ENCODE measurements around the gene PRIM1. TPM values are rescaled to one million over a fixed set of nuclear protein-coding genes. Genes with fewer than 3 reads are reported as not detected.
"Not testable (repeated sequence)": the region's sequence is repeated elsewhere in the genome, so short reads cannot be mapped to it uniquely, and the experiment has no call there.

Gene PRIM1
- 10 to 100 TPM; 16.1 to 22.6 (median 19.9) TPM for polyA plus RNA-seq (ENCODE audit: insufficient read length in 3 of 3)
- long read RNA-seq, donor 1, partial matches to known transcripts: 0 of 3 reads
- long read RNA-seq, donor 1, other reads (novel, unspliced or antisense): 0 of 3 reads
- long read RNA-seq, donor 2, transcript PRIM1-201 (13 exons, 1,393 nt): major isoform, 7 of 7 reads
- long read RNA-seq, donor 2, partial matches to known transcripts: 0 of 7 reads
- long read RNA-seq, donor 2, other reads (novel, unspliced or antisense): 0 of 7 reads
- long read RNA-seq, donor 3, partial matches to known transcripts: 0 of 3 reads
- long read RNA-seq, donor 3, other reads (novel, unspliced or antisense): 0 of 3 reads
- long read RNA-seq, donor 4, transcript PRIM1-201 (13 exons, 1,393 nt): major isoform, 5 of 5 reads
- long read RNA-seq, donor 4, partial matches to known transcripts: 0 of 5 reads
- long read RNA-seq, donor 4, other reads (novel, unspliced or antisense): 0 of 5 reads
- long read RNA-seq, donor 5, partial matches to known transcripts: 0 of 2 reads
- long read RNA-seq, donor 5, other reads (novel, unspliced or antisense): 0 of 2 reads
- long read RNA-seq, donor 6, partial matches to known transcripts: 0 of 1 reads
- long read RNA-seq, donor 6, other reads (novel, unspliced or antisense): 0 of 1 reads
- long read RNA-seq, donor 7, partial matches to known transcripts: 5 of 7 reads
- long read RNA-seq, donor 7, other reads (novel, unspliced or antisense): 0 of 7 reads
- long read RNA-seq, donor 8, partial matches to known transcripts: 0 of 4 reads
- long read RNA-seq, donor 8, other reads (novel, unspliced or antisense): 0 of 4 reads
- long read RNA-seq, donor 9, transcript PRIM1-201 (13 exons, 1,393 nt): major isoform, 5 of 5 reads
- long read RNA-seq, donor 9, partial matches to known transcripts: 0 of 5 reads
- long read RNA-seq, donor 9, other reads (novel, unspliced or antisense): 0 of 5 reads
- long read RNA-seq, donor 10, partial matches to known transcripts: 0 of 1 reads
- long read RNA-seq, donor 10, other reads (novel, unspliced or antisense): 0 of 1 reads
- long read RNA-seq, donor 11, transcript PRIM1-201 (13 exons, 1,393 nt): major isoform, 6 of 6 reads
- long read RNA-seq, donor 11, partial matches to known transcripts: 0 of 6 reads
- long read RNA-seq, donor 11, other reads (novel, unspliced or antisense): 0 of 6 reads
- long read RNA-seq, donor 12, transcript PRIM1-201 (13 exons, 1,393 nt): major isoform, 5 of 5 reads
- long read RNA-seq, donor 12, partial matches to known transcripts: 0 of 5 reads
- long read RNA-seq, donor 12, other reads (novel, unspliced or antisense): 0 of 5 reads
- long read RNA-seq, donor 13, partial matches to known transcripts: 0 of 2 reads
- long read RNA-seq, donor 13, other reads (novel, unspliced or antisense): 0 of 2 reads
- long read RNA-seq, donor 14: 0 reads
- long read RNA-seq, donor 15, partial matches to known transcripts: 0 of 4 reads
- long read RNA-seq, donor 15, other reads (novel, unspliced or antisense): 0 of 4 reads
- long read RNA-seq, donor 16, transcript PRIM1-201 (13 exons, 1,393 nt): major isoform, 5 of 5 reads
- long read RNA-seq, donor 16, partial matches to known transcripts: 0 of 5 reads
- long read RNA-seq, donor 16, other reads (novel, unspliced or antisense): 0 of 5 reads

DNA sequence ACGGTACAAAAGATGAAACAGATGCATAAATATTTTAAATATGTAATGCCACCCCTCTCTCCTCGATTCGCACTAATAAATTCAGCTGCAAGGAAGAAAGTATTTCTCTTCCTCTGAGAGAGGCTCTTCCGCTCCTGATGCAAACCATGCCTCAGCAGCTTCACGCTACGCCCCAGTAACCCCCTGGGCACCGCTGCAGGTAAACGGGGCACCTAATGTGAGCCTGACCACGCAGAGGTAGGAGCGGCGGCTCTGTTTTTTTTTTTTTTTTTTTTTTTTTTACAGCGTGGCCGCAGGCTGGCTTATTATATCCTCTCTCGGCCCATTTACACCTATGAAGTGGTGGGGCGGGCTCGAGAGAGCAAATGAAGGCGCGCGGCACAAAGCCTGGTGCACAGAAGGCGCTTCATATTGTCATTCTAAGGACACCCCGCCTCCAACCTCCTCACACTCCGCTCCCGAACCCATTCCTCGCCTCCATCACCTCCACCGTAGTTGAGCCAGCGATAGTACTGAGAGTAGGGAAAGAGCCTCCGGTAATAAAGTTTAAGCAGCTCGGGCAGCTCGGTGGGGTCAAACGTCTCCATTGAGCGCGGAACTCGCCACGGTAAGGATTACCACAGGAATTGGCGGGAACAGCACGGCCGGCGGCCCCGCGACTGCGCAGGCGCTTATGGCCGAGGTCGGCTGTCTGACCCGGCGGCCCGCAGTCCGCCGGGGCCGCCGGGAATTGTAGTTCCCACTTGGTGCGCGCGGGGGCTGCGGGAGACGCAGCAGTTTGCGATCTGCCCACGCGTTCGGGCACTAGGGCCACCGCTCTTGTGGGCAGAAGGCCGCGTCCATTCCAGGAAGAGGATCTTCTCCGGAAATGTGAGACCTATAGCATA is at the start of gene PRIM1:
PRIM1 (minus strand) TSS at position 612 of the 887 bp plus-strand sequence; CDS start at position 587, 25 bp downstream.
- DNase-seq: peak; percentile 77

DNA sequence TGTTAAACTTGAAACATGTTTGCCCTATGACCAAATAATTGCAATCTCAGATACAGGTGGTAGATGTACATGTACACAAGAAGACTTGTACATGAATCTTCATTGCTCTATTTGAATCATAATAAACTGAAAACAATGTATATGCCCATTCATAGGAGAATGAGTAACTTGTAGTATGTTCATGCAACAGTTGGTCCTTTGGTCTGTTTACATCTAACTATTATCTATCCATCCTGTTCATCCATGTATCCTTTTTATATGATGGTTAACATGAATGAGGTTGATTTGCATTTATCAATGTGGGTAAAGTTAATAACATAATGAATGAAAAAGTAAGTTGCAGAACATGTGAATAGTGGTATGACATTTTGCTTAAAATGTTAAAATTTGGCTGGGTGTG is 48.1 kb upstream of the PRIM1 start:
- DNase-seq: no peak

DNA sequence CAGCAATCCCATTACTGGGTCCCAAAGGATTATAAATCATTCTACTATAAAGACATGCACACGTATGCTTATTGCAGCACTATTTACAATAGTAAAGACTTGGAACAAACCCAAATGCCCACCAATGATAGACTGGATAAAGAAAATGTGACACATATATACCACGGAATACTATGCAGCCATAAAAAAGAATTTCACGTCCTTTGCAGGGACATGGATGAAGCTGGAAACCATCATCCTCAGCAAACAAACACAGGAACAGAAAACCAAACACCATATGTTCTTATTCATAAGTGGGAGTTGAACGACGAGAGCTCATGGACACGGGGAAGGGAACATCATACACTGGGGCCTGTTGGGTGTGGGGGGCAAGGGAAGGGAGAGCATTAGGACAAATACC is 47.2 kb upstream of the PRIM1 start:
- not testable (repeated sequence) for DNase-seq

DNA sequence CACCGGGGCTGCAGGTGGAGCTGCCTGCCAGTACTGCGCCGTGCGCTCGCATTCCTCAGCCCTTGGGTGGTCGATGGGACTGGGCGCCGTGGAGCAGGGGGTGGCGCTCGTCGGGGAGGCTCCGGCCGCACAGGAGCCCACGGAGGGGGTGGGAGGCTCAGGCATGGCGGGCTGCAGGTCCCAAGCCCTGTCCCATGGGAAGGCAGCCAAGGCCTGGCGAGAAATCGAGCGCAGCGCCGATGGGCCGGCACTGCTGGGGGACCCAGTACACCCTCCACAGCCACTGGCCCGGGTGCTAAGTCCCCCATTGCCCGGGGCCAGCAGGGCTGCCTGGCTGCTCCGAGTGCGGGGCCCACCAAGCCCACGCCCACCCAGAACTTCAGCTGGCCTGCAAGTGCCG is 43.7 kb upstream of the PRIM1 start:
- DNase-seq: not testable (repeated sequence)

DNA sequence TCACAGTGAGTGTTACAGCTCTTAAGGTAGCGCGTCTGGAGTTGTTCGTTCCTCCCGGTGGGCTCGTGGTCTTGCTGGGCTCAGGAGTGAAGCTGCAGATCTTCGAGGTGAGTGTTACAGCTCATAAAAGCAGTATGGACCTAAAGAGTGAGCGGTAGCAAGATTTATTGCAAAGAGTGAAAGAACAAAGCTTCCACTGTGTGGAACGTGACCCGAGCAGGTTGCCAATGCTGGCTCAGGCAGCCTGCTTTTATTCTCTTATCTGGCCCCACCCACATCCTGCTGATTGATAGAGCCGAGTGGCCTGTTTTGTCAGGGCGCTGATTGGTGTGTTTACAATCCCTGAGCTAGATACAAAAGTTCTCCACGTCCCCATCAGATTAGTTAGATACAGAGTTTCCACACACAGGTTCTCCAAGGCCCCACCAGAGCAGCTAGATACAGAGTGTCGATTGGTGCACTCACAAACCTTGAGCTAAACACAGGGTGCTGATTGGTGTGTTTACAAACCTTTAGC is 43.0 kb upstream of the PRIM1 start:
- DNase-seq: not testable (repeated sequence)

DNA sequence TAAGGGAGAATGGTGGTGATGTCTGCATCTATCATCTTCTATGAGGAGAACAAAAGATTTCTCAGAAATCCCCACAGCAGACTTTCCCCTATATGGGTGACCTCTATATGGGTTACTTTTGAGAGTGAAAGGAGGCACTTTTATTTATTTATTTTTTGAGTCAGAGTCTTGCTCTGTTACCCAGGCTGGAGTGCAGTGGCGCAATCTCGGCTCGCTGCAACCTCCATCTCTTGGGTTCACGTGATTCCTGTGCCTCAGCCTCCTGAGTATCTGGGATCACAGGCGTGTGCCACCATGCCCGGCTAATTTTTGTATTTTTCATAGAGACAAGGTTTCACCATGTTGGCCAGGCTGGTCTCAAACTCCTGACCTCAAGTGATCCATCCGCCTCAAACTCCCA is 41.0 kb upstream of the PRIM1 start:
- not testable (repeated sequence) for DNase-seq

DNA sequence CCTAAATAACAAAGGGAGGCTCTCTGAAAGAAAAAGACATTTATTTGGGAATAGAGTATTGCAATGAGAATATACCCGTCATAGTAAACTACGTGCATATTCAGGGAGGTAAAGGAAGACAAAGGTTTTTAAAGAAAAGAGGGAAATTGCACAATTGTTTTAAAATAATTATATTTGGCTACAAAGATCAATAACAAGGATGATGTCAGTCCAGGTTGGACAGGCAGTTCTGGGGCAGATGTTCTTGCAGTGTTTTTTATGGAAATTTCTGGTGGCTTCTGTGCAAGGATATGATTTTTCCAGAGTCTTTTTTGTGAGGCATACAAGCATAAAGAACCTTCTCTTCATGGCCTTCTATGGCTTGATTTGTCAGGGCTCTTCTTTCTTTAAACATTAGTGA is 40.6 kb upstream of the PRIM1 start:
- no peak for DNase-seq

DNA sequence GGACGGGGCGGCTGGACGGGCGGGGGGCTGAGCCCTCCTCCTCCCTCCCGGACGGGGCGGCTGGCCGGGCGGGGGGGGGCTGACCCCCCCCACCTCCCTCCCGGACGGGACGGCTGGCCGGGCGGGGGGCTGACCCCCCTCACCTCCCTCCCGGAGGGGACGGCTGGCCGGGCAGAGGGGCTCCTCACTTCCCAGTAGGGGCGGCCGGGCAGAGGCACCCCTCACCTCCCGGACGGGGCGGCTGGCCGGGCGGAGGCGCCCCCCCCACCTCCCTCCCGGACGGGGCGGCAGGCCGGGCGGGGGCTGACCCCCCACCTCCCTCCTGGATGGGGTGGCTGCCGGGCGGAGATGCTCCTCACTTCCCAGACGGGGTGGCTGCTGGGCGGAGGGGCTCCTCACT is 37.3 kb upstream of the PRIM1 start:
- DNase-seq: not testable (repeated sequence)

DNA sequence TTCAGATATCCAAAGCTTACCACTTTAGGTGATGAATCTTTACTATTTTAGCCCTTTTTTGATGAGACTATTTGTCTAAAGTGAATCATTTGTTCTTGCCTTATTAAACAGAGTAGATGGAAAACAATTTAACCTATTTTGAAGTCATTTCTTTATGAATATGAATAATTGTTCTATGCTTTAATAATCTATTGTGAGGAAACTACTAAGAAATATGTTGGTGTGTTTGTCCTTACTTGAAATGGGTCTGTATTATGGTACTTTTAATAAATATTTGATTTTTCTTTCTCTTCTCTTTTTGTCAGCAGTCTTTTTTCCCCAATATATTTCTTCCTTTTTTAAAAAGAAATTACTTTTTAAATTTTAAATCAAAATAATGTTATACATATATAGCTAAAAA is 35.4 kb upstream of the PRIM1 start:
- DNase-seq: no peak

DNA sequence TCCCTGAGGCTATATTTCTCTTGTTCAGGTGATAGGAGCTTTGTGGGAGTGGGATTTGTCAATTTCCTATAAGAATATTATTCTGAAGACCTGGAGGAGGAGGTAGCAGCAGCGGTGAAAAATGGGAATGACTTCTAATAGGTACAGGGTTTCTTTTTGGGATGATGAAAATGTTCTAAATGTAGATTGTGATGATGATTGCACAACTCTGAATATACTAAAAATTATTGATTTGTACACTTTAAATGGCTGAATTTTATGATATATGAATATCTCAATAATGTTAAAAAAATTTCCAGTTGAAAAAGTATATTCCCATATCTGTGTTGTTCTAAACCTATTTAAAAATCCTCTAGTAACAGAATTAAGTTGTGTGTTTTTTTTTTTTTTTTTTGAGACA is 33.8 kb upstream of the PRIM1 start:
- DNase-seq: no peak

DNA sequence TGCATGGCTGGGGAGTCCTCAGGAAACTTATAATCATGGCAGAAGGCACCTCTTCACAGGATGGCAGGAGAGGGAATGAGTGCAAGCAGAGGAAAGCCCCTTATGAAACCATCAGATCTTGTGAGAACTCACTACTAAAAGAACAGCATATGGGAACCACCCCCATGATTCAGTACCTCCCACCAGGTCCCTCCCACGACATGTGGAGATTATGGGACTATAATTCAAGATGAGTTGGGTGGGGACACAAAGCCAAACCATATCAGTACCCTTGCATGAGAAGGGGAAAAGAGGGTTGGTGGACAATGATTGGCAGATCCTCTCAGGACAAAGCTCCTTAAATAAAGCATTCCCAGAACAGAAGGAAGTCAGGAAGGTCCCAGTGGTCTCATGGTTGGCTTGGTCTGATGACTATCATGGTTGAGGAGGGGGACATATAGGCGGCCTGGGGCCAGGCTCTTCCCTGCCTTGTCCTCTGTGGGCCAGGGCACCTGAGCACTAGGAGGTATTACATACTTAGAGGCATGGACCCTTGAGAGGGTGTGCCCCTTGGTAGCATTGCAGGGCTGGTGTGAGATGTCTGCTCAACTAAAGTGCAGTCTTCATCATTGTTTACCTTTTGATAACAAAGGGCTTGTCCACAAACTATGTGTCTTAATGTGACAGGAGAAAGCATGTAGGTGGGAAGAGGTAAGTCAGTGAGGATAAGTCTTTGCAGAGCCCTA is 33.2 kb upstream of the PRIM1 start:
- no peak for DNase-seq

DNA sequence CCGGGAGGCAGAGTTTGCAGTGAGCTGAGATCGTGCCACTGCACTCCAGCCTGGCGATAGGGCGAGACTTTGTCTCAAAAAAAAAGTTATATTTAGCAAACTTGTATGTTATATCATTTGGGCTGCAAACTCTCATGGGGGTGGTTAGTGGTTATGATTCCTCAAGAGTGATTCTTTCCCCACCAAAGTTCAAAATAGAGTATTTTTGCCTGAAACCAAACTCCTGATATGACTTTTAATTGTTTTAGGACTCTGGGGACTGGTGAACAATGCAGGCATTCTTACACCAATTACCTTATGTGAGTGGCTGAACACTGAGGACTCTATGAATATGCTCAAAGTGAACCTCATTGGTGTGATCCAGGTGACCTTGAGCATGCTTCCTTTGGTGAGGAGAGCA is 29.6 kb upstream of the PRIM1 start:
- DNase-seq: no peak

DNA sequence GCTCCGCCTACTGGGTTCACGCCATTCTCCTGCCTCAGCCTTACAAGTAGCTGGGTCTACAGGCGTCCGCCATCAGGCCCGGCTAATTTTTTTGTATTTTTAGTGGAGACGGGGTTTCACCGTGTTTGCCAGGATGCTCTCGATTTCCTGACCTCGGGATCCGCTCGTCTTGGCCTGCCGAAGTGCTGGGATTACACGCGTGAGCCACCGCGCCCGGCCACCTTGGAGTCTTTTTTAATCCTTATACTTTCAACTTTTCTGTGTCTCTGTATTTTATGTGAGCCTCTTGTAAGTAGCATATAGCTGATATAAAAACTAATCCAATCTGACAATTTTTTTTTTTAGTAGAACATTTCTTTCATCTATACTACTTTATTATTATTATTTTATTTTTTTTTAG is 26.6 kb upstream of the PRIM1 start:
- no peak for DNase-seq

DNA sequence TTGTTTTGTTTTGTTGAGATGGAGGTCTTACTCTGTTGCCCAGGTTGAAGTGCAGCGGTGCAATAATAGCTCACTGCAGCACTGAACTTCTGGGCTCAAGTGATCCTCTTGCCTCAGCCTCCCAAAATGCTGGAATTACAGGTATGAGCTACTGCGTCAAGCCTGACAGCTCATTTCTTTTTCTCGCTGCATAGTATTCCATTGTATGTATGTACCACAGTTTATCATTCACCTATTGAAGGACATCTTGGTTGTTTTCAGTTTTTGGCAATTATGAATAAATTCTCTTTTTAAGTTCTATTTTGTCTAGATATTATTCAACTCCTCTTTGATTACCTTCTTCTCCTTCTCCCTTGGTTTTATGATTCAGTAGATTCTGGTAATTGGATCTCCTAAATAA is 24.5 kb upstream of the PRIM1 start:
- no peak for DNase-seq

DNA sequence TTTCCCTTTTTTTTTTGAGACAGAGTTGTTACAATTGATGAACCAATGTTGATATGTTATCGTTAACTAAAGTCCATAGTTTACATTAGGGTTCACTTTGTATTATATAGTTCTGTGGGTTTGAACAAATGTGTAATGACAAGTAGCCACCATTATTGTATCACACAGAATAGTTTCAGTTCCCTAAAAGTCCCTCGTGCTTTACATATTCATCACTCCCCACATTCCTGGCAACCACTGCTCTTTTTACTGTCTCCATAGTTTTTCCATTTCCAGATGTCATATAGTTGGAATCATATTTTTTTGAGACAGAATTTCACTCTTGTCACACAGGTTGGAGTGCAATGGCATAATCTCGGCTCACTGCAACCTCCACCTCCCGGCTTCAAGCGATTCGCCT is 23.5 kb upstream of the PRIM1 start:
- DNase-seq: no peak

DNA sequence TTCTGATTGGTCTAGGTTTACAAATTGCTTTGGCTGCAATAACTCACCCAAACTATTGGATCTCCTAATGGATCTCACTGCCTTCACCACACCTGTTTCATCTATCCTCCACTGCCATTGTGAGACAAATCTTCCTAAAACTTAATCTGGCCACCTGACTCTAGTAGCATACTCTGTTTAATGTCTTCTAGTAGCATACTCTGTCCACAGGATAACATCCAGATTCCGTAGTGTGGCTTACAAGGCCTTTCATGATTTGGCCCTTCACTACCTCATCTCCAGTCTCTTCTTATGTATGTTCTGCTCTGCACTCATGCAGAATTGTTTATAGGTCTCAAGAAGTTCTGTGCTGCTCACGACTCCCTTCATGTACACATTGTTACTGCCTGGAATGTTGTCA is 21.0 kb upstream of the PRIM1 start:
- DNase-seq: no peak

DNA sequence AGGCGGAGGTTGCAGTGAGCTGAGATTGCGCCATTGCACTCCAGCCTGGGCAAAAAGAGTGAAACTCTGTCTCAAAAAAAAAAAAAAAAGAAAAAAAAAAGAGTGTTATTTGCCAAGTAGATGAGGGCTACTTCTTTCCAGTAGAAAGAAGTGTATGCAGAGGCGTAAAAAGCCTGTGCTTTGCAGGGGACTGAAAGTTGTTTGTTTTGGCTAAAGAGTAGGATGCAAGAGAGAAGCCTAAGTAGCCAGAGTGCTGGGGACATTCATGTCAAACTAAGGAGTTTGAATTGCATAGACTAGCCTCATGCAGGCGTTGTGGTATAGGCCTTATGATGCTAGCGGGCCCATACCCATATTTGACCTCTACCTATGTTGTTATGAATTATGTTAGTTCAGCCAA is 20.5 kb upstream of the PRIM1 start:
- no peak for DNase-seq

DNA sequence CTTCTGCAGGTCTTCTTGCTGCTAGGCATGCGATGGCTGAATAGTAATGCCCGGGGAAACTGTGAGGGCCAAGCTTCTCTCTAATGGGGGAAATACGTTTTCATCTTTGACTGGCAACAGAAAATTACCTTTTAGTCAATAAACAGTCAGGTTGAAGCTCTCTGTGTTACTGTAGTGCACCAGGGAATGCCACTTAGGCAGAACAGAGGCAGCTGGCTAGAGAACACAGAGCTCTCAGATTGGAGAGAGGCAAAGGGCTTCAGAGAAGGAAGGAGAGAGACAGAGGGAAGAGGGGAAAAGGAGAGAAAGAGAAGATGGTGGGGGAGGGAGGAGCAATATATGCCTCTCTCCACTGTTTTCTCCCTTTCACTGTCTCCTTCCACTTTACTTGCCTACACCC is 17.7 kb upstream of the PRIM1 start:
- DNase-seq: no peak

DNA sequence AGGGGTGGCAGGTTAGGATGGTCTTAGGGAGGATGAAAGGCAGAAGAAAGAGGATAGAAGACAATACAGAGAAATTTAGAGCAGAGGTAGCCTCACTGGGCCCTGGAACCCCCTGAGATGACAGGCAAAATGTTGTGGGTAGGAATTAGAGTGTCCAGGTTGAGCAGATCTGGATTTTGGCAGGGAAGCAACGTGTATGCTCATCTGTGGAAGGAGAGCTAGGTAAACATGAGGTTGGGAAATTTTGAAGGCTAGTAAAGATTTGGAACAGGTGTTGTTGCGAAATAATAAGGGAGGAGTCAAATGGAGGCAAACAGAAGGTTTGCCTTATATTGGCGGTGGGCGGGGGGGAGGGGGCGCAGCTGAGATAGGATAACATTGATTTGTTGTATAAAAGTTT is 16.3 kb upstream of the PRIM1 start:
- DNase-seq: no peak
